A549 (cell line): ENCODE measurements around the gene ULK1. TPM values are rescaled to one million over a fixed set of nuclear protein-coding genes. Genes with fewer than 3 reads are reported as not detected.

Experiments
- ATAC-seq, 2 experiments: fragments of 200-7000 bp in 1 of 2; fragments of >200 bp in 1 of 2; cut with Nextera tagmentation in 1 of 2; cut with Tn5 transposase in 1 of 2; 3 replicates each; pipeline versions ENCODE4 v1.8.0 to v1.9.1; 2018 to 2020; ENCODE audit warnings: mild to moderate bottlenecking in 1 of 2, moderate library complexity in 1 of 2
- CTCF ChIA-PET: fragments of 300-600 bp; sonication (Branson Sonifier 250); formaldehyde crosslinking; extraction: SDS; loops from one replicate; lab custom pipeline; 2021; ENCODE audit warnings: antibody characterized with exemption, inconsistent platforms; lab: Yijun Ruan, JAX
- POLR2A ChIA-PET: fragments of 350-600 bp; formaldehyde crosslinking; extraction: SDS; loops from one replicate; lab custom pipeline; 2021; ENCODE audit warnings: antibody characterized with exemption, inconsistent platforms; lab: Yijun Ruan, JAX
- DNase-seq, 2 experiments: peaks; one replicate each; pipeline versions ENCODE4 v3.0.0 to v3.0.0-alpha.2; 2011 to 2016; ENCODE audit warnings: low read depth in 1 of 2, low spot score in 1 of 2
- FAIRE-seq: peaks from 2 replicates; lab custom pipeline; 2011; peaks lifted over from hg19 to GRCh38; lab: Jason Lieb, UNC
- H3K27ac ChIP-seq, 2 experiments: fragments of >200 bp; sonication (Bioruptor Twin); formaldehyde crosslinking; 3 replicates each; pipeline ENCODE4 v1.5.1; 2016 to 2017
- H3K4me1 ChIP-seq: fragments of >200 bp; sonication (Bioruptor Twin); formaldehyde crosslinking; 3 replicates; pipeline ENCODE4 v1.6.1; 2016
- H3K4me2 ChIP-seq: fragments of >200 bp; sonication (Bioruptor Twin); formaldehyde crosslinking; 3 replicates; pipeline ENCODE4 v1.6.1; 2016
- H3K4me3 ChIP-seq: fragments of >200 bp; sonication (Bioruptor Twin); formaldehyde crosslinking; 3 replicates; pipeline ENCODE4 v1.5.1; 2016
- H3K9me3 ChIP-seq: fragments of >200 bp; sonication (Bioruptor Twin); formaldehyde crosslinking; 3 replicates; pipeline ENCODE4 v1.6.1; 2016
- ATOH8 ChIP-seq: fragments of 250-450 bp; sonication (Bioruptor Pico); IDR thresholded peaks from 2 replicates; pipeline ENCODE4 v1.5.0; 2020; ENCODE audit warnings: low read depth, mild to moderate bottlenecking, moderate library complexity
- CBX2 ChIP-seq: fragments of 200-600 bp; sonication (generic); IDR thresholded peaks from 2 replicates; pipeline ENCODE4 v1.6.1; 2016; ENCODE audit warnings: low read depth, mild to moderate bottlenecking, borderline replicate concordance
- CHD2 ChIP-seq: fragments of 150-350 bp; IDR thresholded peaks from 2 replicates; pipeline ENCODE4 v1.6.1; 2014; ENCODE audit warnings: low read length; ENCODE audit not compliant: partially characterized antibody
- CHD4 ChIP-seq: fragments of 200-600 bp; sonication (generic); IDR thresholded peaks from 2 replicates; pipeline ENCODE4 v1.6.1; 2016; ENCODE audit warnings: antibody characterized with exemption, mild to moderate bottlenecking, borderline replicate concordance
- CTCF ChIP-seq: fragments of >200 bp; sonication (Bioruptor Twin); formaldehyde crosslinking; IDR thresholded peaks from 3 replicates; pipeline ENCODE4 v1.5.1; 2016
- E2F6 ChIP-seq: IDR thresholded peaks from 2 replicates; pipeline ENCODE4 v1.6.1; 2012; ENCODE audit warnings: low read depth, borderline replicate concordance
- EHF ChIP-seq: fragments of 250-450 bp; sonication (Bioruptor Pico); IDR thresholded peaks from 2 replicates; pipeline ENCODE4 v1.5.0; 2020; ENCODE audit warnings: mild to moderate bottlenecking
- EP300 ChIP-seq, 2 experiments: fragments of >200 bp; sonication (Bioruptor Twin); formaldehyde crosslinking; IDR thresholded peaks; 2 replicates in 1 of 2; 3 replicates in 1 of 2; pipeline ENCODE4 v1.6.1; 2016 to 2017
- FOSB ChIP-seq: fragments of 250-450 bp; sonication (Bioruptor Pico); IDR thresholded peaks from 2 replicates; pipeline ENCODE4 v1.5.0; 2020; ENCODE audit warnings: mild to moderate bottlenecking, moderate library complexity
- FOSL2 ChIP-seq, 2 experiments: fragments of 450-650 bp in 1 of 2; fragments of >200 bp in 1 of 2; sonication (Bioruptor Twin) in 1 of 2; formaldehyde crosslinking; IDR thresholded peaks; 2 replicates each; pipeline versions ENCODE4 v1.5.0 to v1.6.1; 2016 to 2020; ENCODE audit warnings: mild to moderate bottlenecking in 1 of 2, moderate library complexity in 1 of 2
- HDAC2 ChIP-seq: fragments of 200-600 bp; sonication (generic); IDR thresholded peaks from 2 replicates; pipeline ENCODE4 v1.6.1; 2016
- HES2 ChIP-seq: fragments of >200 bp; sonication (Bioruptor Twin); formaldehyde crosslinking; IDR thresholded peaks from 2 replicates; pipeline ENCODE4 v1.6.1; 2016
- HOXA7 ChIP-seq: fragments of 250-450 bp; sonication (Bioruptor Pico); IDR thresholded peaks from 2 replicates; pipeline ENCODE4 v1.5.0; 2020; ENCODE audit warnings: mild to moderate bottlenecking, moderate library complexity
- HOXB5 ChIP-seq: fragments of 250-450 bp; sonication (Bioruptor Pico); IDR thresholded peaks from 2 replicates; pipeline ENCODE4 v1.5.0; 2020; ENCODE audit warnings: mild to moderate bottlenecking, moderate library complexity
- JUNB ChIP-seq: fragments of >200 bp; sonication (Bioruptor Twin); formaldehyde crosslinking; IDR thresholded peaks from 2 replicates; pipeline ENCODE4 v1.6.1; 2016
- KDM1A ChIP-seq: fragments of 200-600 bp; sonication (generic); IDR thresholded peaks from 2 replicates; pipeline ENCODE4 v1.6.1; 2016; ENCODE audit warnings: low read depth, mild to moderate bottlenecking
- KDM5A ChIP-seq: fragments of 200-600 bp; sonication (generic); IDR thresholded peaks from 2 replicates; pipeline ENCODE4 v1.6.1; 2016; ENCODE audit warnings: antibody characterized with exemption, mild to moderate bottlenecking
- MAFK ChIP-seq: fragments of 450-650 bp; IDR thresholded peaks from 2 replicates; pipeline ENCODE4 v1.6.1; 2014; ENCODE audit not compliant: partially characterized antibody
- MAX ChIP-seq: IDR thresholded peaks from 2 replicates; pipeline ENCODE4 v1.6.1; 2012
- MAZ ChIP-seq: fragments of 150-350 bp; IDR thresholded peaks from 2 replicates; pipeline ENCODE4 v1.6.1; 2014; ENCODE audit warnings: antibody characterized with exemption, low read depth, low read length, borderline replicate concordance
- NR3C1 ChIP-seq: fragments of >200 bp; sonication (Bioruptor Twin); formaldehyde crosslinking; IDR thresholded peaks from 3 replicates; pipeline ENCODE4 v1.6.1; 2017
- PHF8 ChIP-seq: fragments of 200-600 bp; sonication (generic); IDR thresholded peaks from 2 replicates; pipeline ENCODE4 v1.6.1; 2016; ENCODE audit warnings: low read depth, mild to moderate bottlenecking, antibody characterized with exemption, moderate library complexity, borderline replicate concordance
- POLR2AphosphoS2 ChIP-seq: conservative IDR thresholded peaks from 2 replicates; pipeline ENCODE4 v1.6.1; 2012; ENCODE audit warnings: low read length, improper control_type of control experiment, inconsistent platforms
- RAD21 ChIP-seq, 2 experiments: fragments of >200 bp in 1 of 2; sonication (Bioruptor Twin) in 1 of 2; formaldehyde crosslinking in 1 of 2; IDR thresholded peaks in 1 of 2; conservative IDR thresholded peaks in 1 of 2; 2 replicates in 1 of 2; 3 replicates in 1 of 2; pipeline ENCODE4 v1.6.1; 2012 to 2018; ENCODE audit warnings: inconsistent platforms in 1 of 2
- REST ChIP-seq: fragments of 200-600 bp; sonication (generic); IDR thresholded peaks from 2 replicates; pipeline ENCODE4 v1.6.1; 2016; ENCODE audit warnings: antibody characterized with exemption, mild to moderate bottlenecking, moderate library complexity
- SMC3 ChIP-seq: fragments of >200 bp; sonication (Bioruptor Twin); formaldehyde crosslinking; IDR thresholded peaks from 3 replicates; pipeline ENCODE4 v1.6.1; 2018; ENCODE audit warnings: inconsistent platforms
- TFCP2L1 ChIP-seq: fragments of 250-450 bp; sonication (Bioruptor Pico); IDR thresholded peaks from 2 replicates; pipeline ENCODE4 v1.5.0; 2021; ENCODE audit warnings: mild to moderate bottlenecking
- ZFP36 ChIP-seq: fragments of 450-650 bp; IDR thresholded peaks from 2 replicates; pipeline ENCODE4 v1.6.1; 2014; ENCODE audit warnings: borderline replicate concordance; ENCODE audit not compliant: partially characterized antibody
- ZNF302 ChIP-seq: fragments of 250-450 bp; sonication (Bioruptor Pico); IDR thresholded peaks from 2 replicates; pipeline ENCODE4 v1.9.0; 2021; ENCODE audit warnings: inconsistent platforms, mild to moderate bottlenecking, moderate library complexity
- ZSCAN20 ChIP-seq: fragments of 250-450 bp; sonication (Bioruptor Pico); IDR thresholded peaks from 2 replicates; pipeline ENCODE4 v1.8.0; 2022; ENCODE audit warnings: mild to moderate bottlenecking, moderate library complexity
- WGBS: methylation state at CpG from one replicate; pipeline ENCODE4 v1.1.6; 2017; ENCODE audit errors: missing lambda C conversion rate; 5-methylcytosine and 5-hydroxymethylcytosine counted together
- polyA plus RNA-seq, 4 experiments: library from polyadenylated mRNA; depleted of rRNA in 3 of 4; stranded (reverse); fragments of >200 nt; fragmentation: RNase III in 1 of 4; extraction: RNeasy Plus Mini Kit Qiagen cat#74134 plus additional on column Dnase treatment in 1 of 4; gene quantifications; 2 replicates in 3 of 4; 3 replicates in 1 of 4; pipeline ENCODE4 v1.2.3, GENCODE V29; 2011 to 2017

ULK1 gene
- polyA plus RNA-seq, 2 of the 4 experiments (the other 2 are of a cell fraction) = 15.1 to 46.2 TPM

GRCh38 chr12:131943389-131943788 lies 49.0 kb downstream of the ULK1 start:
- no peak for ATAC-seq
- POLR2A ChIA-PET = no interaction called here
- Histone ChIP-seq H3K27ac (no peak overlapping the region), H3K4me2 (no peak overlapping the region), H3K9me3 (no peaks in the 10 kb centered on the region), H3K4me1 (no peaks in the 10 kb centered on the region), H3K4me3 (no peak overlapping the region)
- DNase-seq = no peak
- TF ChIP-seq JUNB (no peak), MAFK (no peak), HOXB5 (no peak), HES2 (no peak), POLR2AphosphoS2 (no peak), TFCP2L1 (no peak), EHF (CRISPR knock-in tag) (no peak), SMC3 (no peak), MAX (no peak), ZNF302 (CRISPR knock-in tag) (no peak), NR3C1 (no peak), HDAC2 (no peak), REST (no peak), CBX2 (no peak), CTCF (no peak)
- 98% methylated on average over 8 of the region's 8 CpGs for WGBS
- CTCF ChIA-PET = interaction anchor here (1.5 kb wide), 1 partner anchor 9 kb away, joined by 4 read pairs; no protein-coding TSS in a partner anchor
- FAIRE-seq = no peak

GRCh38 chr12:131943876-131944275 lies 49.5 kb downstream of the ULK1 start:
- 97% methylated on average over 10 of the region's 10 CpGs for WGBS
- DNase-seq = no peak
- no peak overlapping the region for H3K27ac ChIP-seq
- POLR2A ChIA-PET = no interaction called here
- no peak for TF ChIP-seq ATOH8 (CRISPR knock-in tag)
- TF ChIP-seq JUNB = no peak
- TF ChIP-seq MAZ = no peak
- TF ChIP-seq CHD4 = no peak
- no peak for TF ChIP-seq PHF8
- no peak for TF ChIP-seq FOSB (CRISPR knock-in tag)
- TF ChIP-seq ZFP36 = no peak
- TF ChIP-seq HOXA7 = no peak
- TF ChIP-seq RAD21 (conservative IDR thresholded peaks at IDR 0.05 in 1 of 2, IDR thresholded peaks at IDR 0.05 in 1 of 2) = no peak
- no peak for TF ChIP-seq FOSL2 (IDR thresholded peaks at IDR 0.05)
- TF ChIP-seq FOSL2 (CRISPR knock-in tag; IDR thresholded peaks at IDR 0.05) = no peak
- TF ChIP-seq SMC3 = no peak
- no peak for TF ChIP-seq EP300 (IDR thresholded peaks at IDR 0.05)
- no peak for TF ChIP-seq KDM5A
- no peak for TF ChIP-seq E2F6
- no peak for TF ChIP-seq CHD2
- TF ChIP-seq KDM1A = no peak
- TF ChIP-seq ZSCAN20 = no peak
- TF ChIP-seq, all 56 proteins: peak for 0
- ATAC-seq (no peak), FAIRE-seq (no peak)
- no peaks in the 10 kb centered on the region for H3K9me3 ChIP-seq
- no peak overlapping the region for H3K4me3 ChIP-seq
- H3K4me1 ChIP-seq = no peaks in the 10 kb centered on the region
- CTCF ChIA-PET = interaction anchor here (0.8 to 3.3 kb wide), 3 partner anchors 9 to 93 kb away, joined by 3 to 15 read pairs (median 4); partner anchors contain the start of gene PUS1
- no peak overlapping the region for H3K4me2 ChIP-seq
